Esophagus squamous epithelium (tissue), 5 donors: ENCODE results near the gene GET3. TPM values are rescaled to one million over a fixed set of nuclear protein-coding genes. Genes with fewer than 3 reads are reported as not detected.

Experiments
- DNase-seq: peaks from one replicate; lab custom pipeline; 2025; lab: John Stamatoyannopoulos, UW
- H3K27ac ChIP-seq, 4 donors: fragments of 200-600 bp; sonication (generic); one replicate each; pipeline ENCODE4 v1.5.1; 2016 to 2019; ENCODE audit warnings: mild to moderate bottlenecking in 1 of 4
- H3K27me3 ChIP-seq, 4 donors: fragments of 200-600 bp; sonication (generic); 1 replicate in 3 of 4; 2 replicates in 1 of 4; pipeline versions ENCODE4 v1.5.1 to v1.6.0; 2017 to 2021; ENCODE audit warnings: antibody characterized with exemption in 1 of 4
- H3K36me3 ChIP-seq, 3 donors: fragments of 200-600 bp; sonication (generic); one replicate each; pipeline ENCODE4 v1.5.1; 2016 to 2019
- H3K4me1 ChIP-seq, 3 donors: fragments of 200-600 bp; sonication (generic); one replicate each; pipeline ENCODE4 v1.5.1; 2017 to 2019
- H3K4me3 ChIP-seq, 4 donors: fragments of 200-600 bp; sonication (generic); 1 replicate in 3 of 4; 2 replicates in 1 of 4; pipeline ENCODE4 v1.5.1; 2016 to 2019; ENCODE audit warnings: mild to moderate bottlenecking in 2 of 4, moderate library complexity in 1 of 4
- H3K9me3 ChIP-seq, 3 donors: fragments of 200-600 bp; sonication (generic); one replicate each; pipeline ENCODE4 v1.5.1; 2016 to 2019
- CTCF ChIP-seq, 6 experiments: fragments of 450-650 bp in 4 of 6; fragments of 200-600 bp in 2 of 6; sonication (generic) in 2 of 6; IDR thresholded peaks; one replicate each; pipeline ENCODE4 v1.5.1; 2016 to 2019; ENCODE audit warnings: antibody characterized with exemption in 6 of 6, mild to moderate bottlenecking in 4 of 6, moderate library complexity in 4 of 6
- POLR2A ChIP-seq, 4 donors: fragments of 450-650 bp; IDR thresholded peaks; one replicate each; pipeline ENCODE4 v1.6.1; 2017; ENCODE audit warnings: antibody characterized with exemption in 4 of 4, mild to moderate bottlenecking in 4 of 4, moderate library complexity in 3 of 4
- WGBS, 2 donors: methylation state at CpG; one replicate each; pipeline ENCODE4 v1.1.5; 2018; 5-methylcytosine and 5-hydroxymethylcytosine counted together
- intact Hi-C: fragments of 100-400 bp; cut with DNase I; formaldehyde crosslinking; loops from one replicate; pipeline ENCODE4 v1.15.0; 2022
- total RNA-seq, 4 donors: library from RNA; depleted of rRNA; stranded (reverse); fragments of >200 nt; gene quantifications; one replicate each; pipeline ENCODE4 v1.1.0, GENCODE V29; 2016
- donor health status: DM: yes; HTN: yes; CAD: no.

GET3 gene
- total RNA-seq, 4 donors from 2014 or later, result 36.8 to 69.9 (median 51.2) TPM

GRCh38 chr19:12764698-12765097 lies 27.4 kb downstream of the GET3 start:
- WGBS, 2 donors, result 94 to 95% methylated on average over 12 to 13 of the region's 16 CpGs
- H3K36me3 ChIP-seq, result peaks cover 0 to 83% (median 14%) of the 10 kb centered on the region in 3 donors
- DNase-seq, result no peak
- no peak for TF ChIP-seq POLR2A (IDR thresholded peaks at IDR 0.05)
- TF ChIP-seq CTCF (IDR thresholded peaks at IDR 0.05), result no peak
- H3K9me3 ChIP-seq, result no peaks in the 10 kb centered on the region
- H3K4me1 ChIP-seq, result peaks cover 0 to 7% (median 6%) of the 10 kb centered on the region in 3 donors
- no peaks in the 10 kb centered on the region for H3K27me3 ChIP-seq
- no peak overlapping the region for H3K27ac ChIP-seq
- H3K4me3 ChIP-seq, result no peak overlapping the region
- intact Hi-C loops, result loop anchor here (5.0 kb wide), 1 partner anchor 38 kb away; the partner anchor contains the start of genes PRDX2 and THSD8

- Histone ChIP-seq H3K9me3 (no peaks in the 10 kb centered on the region), H3K4me3 (peak overlapping the region; percentile 18 to 69 (median 43)), H3K27ac (peak overlapping the region in 3 of 4 donors; percentile 59 to 80 (median 72)), H3K4me1 (peaks cover 0 to 7% (median 6%) of the 10 kb centered on the region in 3 donors), H3K36me3 (peaks cover 0 to 97% (median 17%) of the 10 kb centered on the region in 3 donors), H3K27me3 (no peaks in the 10 kb centered on the region)
- no peak for DNase-seq
- intact Hi-C loops, result loop anchor here (5.0 kb wide), 1 partner anchor 36 kb away; the partner anchor contains the start of genes PRDX2 and THSD8
- 3 to 27% methylated on average over 11 to 13 of the region's 30 CpGs for WGBS, 2 donors
- TF ChIP-seq CTCF (IDR thresholded peaks at IDR 0.05) (peak; percentile 75 to 98 (median 92)), POLR2A (IDR thresholded peaks at IDR 0.05) (no peak)
These were observed 28.8 kb downstream of the GET3 start for GRCh38 chr19:12766051-12766521.

- intact Hi-C loops, result loop anchor here (5.0 kb wide), 1 partner anchor 35 kb away; the partner anchor contains the start of genes PRDX2 and THSD8
- TF ChIP-seq CTCF (IDR thresholded peaks at IDR 0.05) (no peak), POLR2A (IDR thresholded peaks at IDR 0.05) (no peak)
- Histone ChIP-seq H3K9me3 (no peaks in the 10 kb centered on the region), H3K27me3 (no peaks in the 10 kb centered on the region), H3K4me1 (peaks cover 0 to 7% (median 6%) of the 10 kb centered on the region in 3 donors), H3K36me3 (peaks cover 0 to 92% (median 17%) of the 10 kb centered on the region in 3 donors), H3K4me3 (no peak overlapping the region), H3K27ac (no peak overlapping the region)
- 82 to 94% methylated on average over 9 to 10 of the region's 11 CpGs for WGBS, 2 donors
- no peak for DNase-seq
These were observed 29.9 kb downstream of the GET3 start for GRCh38 chr19:12767150-12767549.

- DNase-seq, result no peak
- peaks cover 0 to 91% (median 14%) of the 10 kb centered on the region in 3 donors for H3K36me3 ChIP-seq
- H3K4me1 ChIP-seq, result peaks cover 0 to 7% (median 6%) of the 10 kb centered on the region in 3 donors
- TF ChIP-seq POLR2A (IDR thresholded peaks at IDR 0.05) (no peak), CTCF (IDR thresholded peaks at IDR 0.05) (no peak)
- intact Hi-C loops, result loop anchor here (5.0 kb wide), 1 partner anchor 35 kb away; the partner anchor contains the start of genes PRDX2 and THSD8
- H3K27me3 ChIP-seq, result no peaks in the 10 kb centered on the region
- no peaks in the 10 kb centered on the region for H3K9me3 ChIP-seq
- WGBS, 2 donors, result 92 to 94% methylated on average over 13 to 14 of the region's 15 CpGs
- H3K27ac ChIP-seq, result no peak overlapping the region
- no peak overlapping the region for H3K4me3 ChIP-seq
These were observed 30.4 kb downstream of the GET3 start for GRCh38 chr19:12767666-12768065.

- 73 to 74% methylated on average over 22 of the region's 37 CpGs for WGBS, 2 donors
- no peaks in the 10 kb centered on the region for H3K27me3 ChIP-seq
- peaks cover 0 to 11% (median 11%) of the 10 kb centered on the region in 3 donors for H3K4me1 ChIP-seq
- H3K9me3 ChIP-seq, result no peaks in the 10 kb centered on the region
- no peak overlapping the region for H3K27ac ChIP-seq
- intact Hi-C loops, result loop anchor here (5.0 kb wide), 2 partner anchors 33 to 73 kb away; partner anchors contain the start of genes PRDX2 and THSD8
- TF ChIP-seq POLR2A (IDR thresholded peaks at IDR 0.05) (no peak), CTCF (IDR thresholded peaks at IDR 0.05) (no peak)
- peaks cover 0 to 74% (median 4%) of the 10 kb centered on the region in 3 donors for H3K36me3 ChIP-seq
- no peak overlapping the region for H3K4me3 ChIP-seq
- DNase-seq, result no peak
These were observed 32.4 kb downstream of the GET3 start for GRCh38 chr19:12769689-12770088.
